HG03095 (cell line): ENCODE results near the gene TRIM4.
"Not testable (repeated sequence)": the region's sequence is repeated elsewhere in the genome, so short reads cannot be mapped to it uniquely, and the experiment has no call there.

Experiments
- ATAC-seq: cut with Tn5 transposase; IDR thresholded peaks from one replicate; pipeline ENCODE4 v1.9.1; 2021; ENCODE audit warnings: moderate library complexity; ENCODE audit not compliant: unreplicated experiment

The TRIM4 gene

GRCh38 chr7:99918959-99919813 lies at the start of gene TRIM4:
Gene TRIM4 (minus strand): TSS chr7:99919530. CDS start chr7:99919401, 129 bp downstream.
- peak; percentile 90 for ATAC-seq

GRCh38 chr7:99958564-99959227 lies 39.4 kb upstream of the TRIM4 start:
- no peak for ATAC-seq

- no peak for ATAC-seq
Observed at GRCh38 chr7:99955247-99955646, 35.9 kb upstream of the TRIM4 start.

GRCh38 chr7:99954643-99955042 lies 35.3 kb upstream of the TRIM4 start:
- not testable (repeated sequence) for ATAC-seq

- ATAC-seq = no peak
Observed at GRCh38 chr7:99953649-99954048, 34.3 kb upstream of the TRIM4 start.

GRCh38 chr7:99952649-99953048 lies 33.3 kb upstream of the TRIM4 start:
- ATAC-seq = not testable (repeated sequence)

GRCh38 chr7:99950819-99951218 lies 31.5 kb upstream of the TRIM4 start:
- not testable (repeated sequence) for ATAC-seq

- ATAC-seq = no peak
Observed at GRCh38 chr7:99949645-99950228, 30.4 kb upstream of the TRIM4 start.

GRCh38 chr7:99947608-99948007 lies 28.3 kb upstream of the TRIM4 start:
- no peak for ATAC-seq

GRCh38 chr7:99944497-99945070 lies 25.3 kb upstream of the TRIM4 start:
- ATAC-seq = no peak

- no peak for ATAC-seq
Observed at GRCh38 chr7:99943641-99944496, 24.5 kb upstream of the TRIM4 start.

GRCh38 chr7:99938296-99938695 lies 19.0 kb upstream of the TRIM4 start:
- ATAC-seq = no peak

- not testable (repeated sequence) for ATAC-seq
Observed at GRCh38 chr7:99935009-99935408, 15.7 kb upstream of the TRIM4 start.

GRCh38 chr7:99930376-99930775 lies 11.0 kb upstream of the TRIM4 start:
- no peak for ATAC-seq

GRCh38 chr7:99929730-99930053 lies 10.4 kb upstream of the TRIM4 start:
- ATAC-seq = no peak

GRCh38 chr7:99928994-99929729 lies 9.8 kb upstream of the TRIM4 start, which contains the start of gene GJC3:
Gene GJC3 (minus strand): TSS chr7:99929620. CDS start chr7:99929620, 0 bp downstream.
- ATAC-seq = no peak

- no peak for ATAC-seq
Observed at GRCh38 chr7:99928188-99928587, 8.9 kb upstream of the TRIM4 start.

GRCh38 chr7:99927536-99927935 lies 8.2 kb upstream of the TRIM4 start:
- ATAC-seq = no peak

GRCh38 chr7:99926321-99926720 lies 7.0 kb upstream of the TRIM4 start:
- no peak for ATAC-seq

GRCh38 chr7:99923200-99923599 lies 3.9 kb upstream of the TRIM4 start:
- no peak for ATAC-seq
